ENCODE data around the gene DNASE2. TPM values are rescaled to one million over a fixed set of nuclear protein-coding genes. Genes with fewer than 3 reads are reported as not detected.

DNASE2 gene
- total RNA-seq, 2 experiments from 2014 or later, result 28.8 to 30.0 TPM

- DNase-seq, result no peak
- peaks cover 20% of the 10 kb centered on the region for H3K4me1 Mint-ChIP-seq
- peaks cover 16% of the 10 kb centered on the region for H3K36me3 Mint-ChIP-seq (ENCODE audit: low read depth)
- peaks cover 5% of the 10 kb centered on the region for H3K9me3 Mint-ChIP-seq
- POLR2A ChIA-PET, result interaction anchor here (0.5 kb wide), 1 partner anchor 256 kb away, joined by 3 read pairs; no protein-coding TSS in a partner anchor
- peaks cover 2% of the 10 kb centered on the region for H3K27me3 Mint-ChIP-seq
- H3K27ac Mint-ChIP-seq, result no peak overlapping the region
- CTCF ChIA-PET, result interaction anchor here (1.0 to 2.2 kb wide), 2 partner anchors 16 to 192 kb away, joined by 3 to 5 read pairs; no protein-coding TSS in a partner anchor
- no peak overlapping the region for H3K4me3 Mint-ChIP-seq
Observed at GRCh38 chr19:12868540-12869112, 12.6 kb downstream of the DNASE2 start.

DNA sequence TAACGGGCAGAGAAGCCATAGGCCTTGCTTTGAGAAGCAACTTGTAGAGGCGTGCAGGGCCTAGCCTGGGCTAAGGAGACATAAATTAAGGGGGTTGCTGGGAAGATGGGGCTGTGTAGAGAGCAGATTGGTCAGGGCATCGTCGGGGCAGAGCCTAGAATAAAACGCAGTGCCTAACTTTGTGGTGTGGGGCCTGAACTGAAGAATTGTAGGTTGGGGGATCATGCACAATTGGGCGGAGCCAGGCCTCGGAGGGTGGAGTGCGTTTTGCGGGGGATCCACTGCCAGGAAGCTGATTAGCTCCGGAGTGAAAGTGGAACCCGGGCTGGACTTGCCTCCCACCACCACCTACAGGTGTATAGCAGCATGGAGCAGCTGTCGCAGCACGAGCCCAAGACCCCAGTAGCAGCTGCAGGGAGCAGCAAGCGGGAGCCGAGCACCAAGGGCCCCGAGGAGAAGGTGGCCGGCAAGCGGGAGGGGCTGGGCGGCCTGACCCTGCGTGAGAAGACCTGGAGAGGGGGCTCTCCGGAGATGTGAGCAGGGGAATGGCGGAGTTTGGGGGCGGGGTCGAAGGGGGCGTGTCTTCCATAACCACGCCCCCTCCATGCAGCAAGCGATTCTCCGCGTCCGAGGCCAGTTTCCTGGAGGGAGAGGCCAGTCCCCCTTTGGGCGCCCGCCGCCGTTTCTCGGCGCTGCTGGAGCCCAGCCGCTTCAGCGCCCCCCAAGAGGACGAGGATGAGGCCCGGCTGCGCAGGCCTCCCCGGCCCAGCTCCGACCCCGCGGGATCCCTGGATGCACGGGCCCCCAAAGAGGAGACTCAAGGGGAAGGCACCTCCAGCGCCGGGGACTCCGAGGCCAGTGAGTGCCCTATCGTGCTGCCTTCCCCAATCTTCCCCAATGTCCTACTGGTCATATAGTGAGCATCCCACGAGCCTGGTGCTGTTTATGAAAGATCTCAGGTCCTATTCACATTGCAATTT, 13.8 kb downstream of the DNASE2 start:
- POLR2A ChIA-PET, result no interaction called here

DNA sequence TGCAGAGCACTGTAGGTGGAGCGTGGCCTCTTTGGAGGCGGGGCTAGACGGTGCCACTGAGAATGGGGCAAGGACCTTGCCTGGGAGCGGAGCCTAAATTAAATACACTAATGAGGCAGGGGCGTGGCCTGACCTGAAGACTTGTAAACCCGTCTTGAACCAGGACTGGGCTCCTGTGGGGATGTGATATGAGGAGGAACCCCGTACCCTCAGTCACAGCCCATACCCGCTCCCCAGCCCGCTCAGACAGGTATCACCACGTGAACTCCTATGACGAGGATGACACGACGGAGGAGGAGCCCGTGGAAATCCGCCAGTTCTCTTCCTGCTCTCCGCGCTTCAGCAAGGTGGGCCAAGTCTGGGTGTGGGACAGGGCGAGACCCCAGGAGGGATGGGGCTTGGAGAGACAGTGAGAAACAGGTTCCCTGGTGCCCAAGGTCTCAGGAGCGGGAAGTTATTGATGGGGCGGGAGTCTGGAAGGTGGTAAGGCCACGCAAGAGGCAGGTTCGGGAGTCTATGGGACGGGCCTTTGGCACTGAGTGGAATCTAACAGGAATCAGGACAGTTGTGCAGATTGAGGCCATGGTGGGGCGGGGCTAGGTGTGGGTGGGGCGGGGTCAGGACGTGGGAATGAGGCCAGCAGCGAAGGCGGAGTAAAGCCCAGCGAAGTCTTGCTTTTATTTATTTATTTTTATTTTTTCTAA, 14.7 kb downstream of the DNASE2 start:
- ChIA-PET POLR2A (no interaction called here), CTCF (interaction anchor here (1.1 to 1.4 kb wide), 2 partner anchors 15 kb away, joined by 3 to 4 read pairs; no protein-coding TSS in a partner anchor)

More for the DNA sequence above, 13.8 kb downstream of the DNASE2 start:
- Mint-ChIP-seq H3K4me3 (peak overlapping the region; percentile 59), H3K27ac (peak overlapping the region; percentile 36), H3K36me3 (ENCODE audit: low read depth) (peaks cover 7% of the 10 kb centered on the region), H3K27me3 (peaks cover 2% of the 10 kb centered on the region), H3K9me3 (peaks cover 5% of the 10 kb centered on the region), H3K4me1 (peaks cover 20% of the 10 kb centered on the region)
- CTCF ChIA-PET, result interaction anchor here (0.8 to 2.2 kb wide), 3 partner anchors 14 to 111 kb away, joined by 4 to 5 read pairs (median 4); no protein-coding TSS in a partner anchor
- peak; percentile 68 for DNase-seq

GRCh38 chr19:12865746-12866415, 15.4 kb downstream of the DNASE2 start:
- Mint-ChIP-seq H3K36me3 (ENCODE audit: low read depth) (no peaks in the 10 kb centered on the region), H3K4me3 (no peak overlapping the region), H3K4me1 (peaks cover 14% of the 10 kb centered on the region), H3K27ac (no peak overlapping the region), H3K27me3 (peaks cover 4% of the 10 kb centered on the region), H3K9me3 (no peaks in the 10 kb centered on the region)
- ChIA-PET POLR2A (interaction anchor here (0.6 kb wide), 1 partner anchor 389 kb away, joined by 3 read pairs; no protein-coding TSS in a partner anchor), CTCF (interaction anchor here (0.6 to 2.4 kb wide), 4 partner anchors 15 to 36 kb away, joined by 3 to 10 read pairs (median 3); no protein-coding TSS in a partner anchor)
- no peak for DNase-seq

More for the DNA sequence above, 14.7 kb downstream of the DNASE2 start:
- no peak overlapping the region for H3K4me3 Mint-ChIP-seq
- peaks cover 14% of the 10 kb centered on the region for H3K4me1 Mint-ChIP-seq
- no peaks in the 10 kb centered on the region for H3K36me3 Mint-ChIP-seq (ENCODE audit: low read depth)
- no peaks in the 10 kb centered on the region for H3K9me3 Mint-ChIP-seq
- no peak overlapping the region for H3K27ac Mint-ChIP-seq
- no peak for DNase-seq
- peaks cover 2% of the 10 kb centered on the region for H3K27me3 Mint-ChIP-seq

DNA sequence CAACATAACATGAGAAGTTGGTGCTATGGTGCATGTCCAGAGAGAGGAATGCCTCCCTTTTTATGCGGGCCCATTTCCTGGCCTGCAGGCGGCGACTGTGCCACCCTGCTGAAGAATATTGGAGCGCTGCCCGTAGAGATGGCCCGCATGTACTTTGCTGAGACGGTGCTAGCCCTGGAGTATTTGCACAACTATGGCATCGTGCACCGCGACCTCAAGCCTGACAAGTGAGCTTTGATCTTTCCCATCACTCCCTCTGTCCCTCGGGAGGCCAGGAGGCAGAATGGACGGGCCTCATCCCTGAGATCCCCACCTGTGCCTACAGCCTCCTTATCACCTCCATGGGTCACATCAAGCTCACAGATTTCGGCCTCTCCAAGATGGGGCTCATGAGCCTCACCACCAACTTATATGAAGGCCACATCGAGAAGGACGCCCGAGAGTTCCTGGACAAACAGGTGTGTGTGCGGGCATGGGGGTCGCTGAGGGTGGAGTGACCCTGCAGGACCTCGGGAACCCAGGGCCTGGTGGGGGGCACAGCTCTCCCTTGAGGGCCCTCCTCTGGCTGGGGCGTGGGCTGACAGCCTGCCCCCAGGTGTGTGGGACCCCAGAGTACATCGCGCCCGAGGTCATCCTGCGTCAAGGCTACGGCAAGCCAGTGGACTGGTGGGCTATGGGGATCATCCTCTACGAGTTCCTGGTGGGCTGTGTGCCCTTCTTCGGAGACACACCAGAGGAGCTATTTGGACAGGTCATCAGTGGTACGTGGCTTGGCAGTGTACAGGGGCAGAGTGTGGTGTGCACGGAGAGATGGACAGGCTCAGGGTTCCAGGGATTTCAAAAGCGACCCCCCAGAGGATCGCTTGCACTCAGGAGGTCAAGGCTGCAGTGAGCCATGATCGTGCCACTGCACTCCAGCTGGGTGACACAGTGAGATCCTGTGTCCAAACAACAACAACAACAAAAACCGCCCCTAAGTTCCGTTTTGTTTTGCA, 16.2 kb downstream of the DNASE2 start:
- H3K9me3 Mint-ChIP-seq, result no peaks in the 10 kb centered on the region
- H3K4me1 Mint-ChIP-seq, result peaks cover 14% of the 10 kb centered on the region
- no peak overlapping the region for H3K4me3 Mint-ChIP-seq
- no peaks in the 10 kb centered on the region for H3K36me3 Mint-ChIP-seq (ENCODE audit: low read depth)
- DNase-seq, result no peak
- POLR2A ChIA-PET, result no interaction called here
- H3K27ac Mint-ChIP-seq, result no peak overlapping the region
- peaks cover 7% of the 10 kb centered on the region for H3K27me3 Mint-ChIP-seq
- CTCF ChIA-PET, result interaction anchor here (0.6 to 2.4 kb wide), 9 partner anchors 8 to 100 kb away, joined by 3 to 10 read pairs (median 4); partner anchors contain the start of gene DNASE2

GRCh38 chr19:12864143-12864542, 17.1 kb downstream of the DNASE2 start:
- peaks cover 14% of the 10 kb centered on the region for H3K4me1 Mint-ChIP-seq
- POLR2A ChIA-PET, result no interaction called here

DNA sequence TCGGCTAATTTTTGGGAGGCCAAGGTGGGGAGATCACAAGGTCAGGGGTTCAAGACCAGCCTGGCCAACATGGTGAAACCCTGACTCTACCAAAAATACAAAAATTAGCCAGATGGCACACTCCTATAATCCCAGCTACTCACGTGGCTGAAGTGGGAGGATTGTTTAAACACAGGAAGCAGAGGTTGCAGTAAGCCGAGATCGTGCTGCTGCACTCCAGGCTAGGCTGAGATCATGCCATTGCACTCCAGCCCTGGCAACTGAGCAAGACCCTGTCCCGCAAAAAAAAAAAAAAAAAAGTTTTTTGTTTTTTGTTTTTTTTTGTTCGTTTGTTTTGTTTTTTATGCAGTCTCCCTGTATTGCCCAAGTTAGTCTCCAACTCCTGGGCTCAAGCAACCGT, 21.7 kb downstream of the DNASE2 start:
- no peak for DNase-seq
- no peak overlapping the region for H3K27ac Mint-ChIP-seq
- ChIA-PET POLR2A (no interaction called here), CTCF (no interaction called here)
- H3K27me3 Mint-ChIP-seq, result peaks cover 10% of the 10 kb centered on the region
- no peaks in the 10 kb centered on the region for H3K4me1 Mint-ChIP-seq
- H3K4me3 Mint-ChIP-seq, result no peak overlapping the region
- H3K9me3 Mint-ChIP-seq, result no peaks in the 10 kb centered on the region
- H3K36me3 Mint-ChIP-seq (ENCODE audit: low read depth), result no peaks in the 10 kb centered on the region

More at GRCh38 chr19:12864143-12864542, 17.1 kb downstream of the DNASE2 start:
- CTCF ChIA-PET, result interaction anchor here (0.6 to 2.4 kb wide), 7 partner anchors 9 to 250 kb away, joined by 3 to 10 read pairs (median 5); partner anchors contain the start of gene DNASE2
- Mint-ChIP-seq H3K4me3 (no peak overlapping the region), H3K36me3 (ENCODE audit: low read depth) (no peaks in the 10 kb centered on the region), H3K27me3 (peaks cover 7% of the 10 kb centered on the region), H3K9me3 (no peaks in the 10 kb centered on the region), H3K27ac (no peak overlapping the region)
- no peak for DNase-seq

GRCh38 chr19:12858041-12858928, 23.0 kb downstream of the DNASE2 start:
- Mint-ChIP-seq H3K4me3 (no peak overlapping the region), H3K27ac (no peak overlapping the region), H3K36me3 (ENCODE audit: low read depth) (no peaks in the 10 kb centered on the region), H3K27me3 (peaks cover 10% of the 10 kb centered on the region), H3K9me3 (no peaks in the 10 kb centered on the region), H3K4me1 (no peaks in the 10 kb centered on the region)
- ChIA-PET POLR2A (no interaction called here), CTCF (interaction anchor here (1.1 kb wide), 1 partner anchor 43 kb away, joined by 3 read pairs; no protein-coding TSS in a partner anchor)
- DNase-seq, result no peak

GRCh38 chr19:12856653-12857052, 24.6 kb downstream of the DNASE2 start:
- CTCF ChIA-PET, result interaction anchor here (0.7 kb wide), 1 partner anchor 959 kb away, joined by 3 read pairs; no protein-coding TSS in a partner anchor
- H3K27ac Mint-ChIP-seq, result no peak overlapping the region

More at GRCh38 chr19:12856653-12857052, 24.6 kb downstream of the DNASE2 start:
- POLR2A ChIA-PET, result no interaction called here
- H3K4me1 Mint-ChIP-seq, result no peaks in the 10 kb centered on the region
- no peak for DNase-seq
- no peak overlapping the region for H3K4me3 Mint-ChIP-seq
- peaks cover 10% of the 10 kb centered on the region for H3K27me3 Mint-ChIP-seq
- no peaks in the 10 kb centered on the region for H3K36me3 Mint-ChIP-seq (ENCODE audit: low read depth)
- H3K9me3 Mint-ChIP-seq, result no peaks in the 10 kb centered on the region
